Activated effector memory CD4-positive, alpha-beta T cell treated with Interleukin-2 at 50 U/mL for 16 hours (primary cell): ENCODE data around the gene ADGRB3.

Experiments
- DNase-seq: peaks from one replicate; pipeline ENCODE4 v3.0.0-alpha.2; 2020

The ADGRB3 gene

DNA sequence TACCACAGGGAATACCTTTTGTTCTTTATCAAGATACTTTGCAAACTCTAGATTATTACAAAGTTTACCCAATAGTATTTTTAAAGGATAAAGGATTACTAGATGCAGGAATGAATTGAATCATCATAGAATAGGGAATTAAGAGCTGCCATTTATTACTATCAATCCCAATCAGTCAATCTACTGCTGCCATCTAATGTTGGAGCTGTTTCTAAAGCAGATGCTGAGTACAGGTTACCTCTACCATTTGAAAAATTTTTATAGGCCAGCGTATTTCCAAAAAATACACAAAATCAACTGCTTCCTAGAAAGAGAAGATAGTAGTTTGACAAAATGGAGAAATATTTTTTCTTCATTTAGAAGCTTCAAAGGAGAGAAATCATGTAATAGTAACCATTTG lies 520.4 kb downstream of the ADGRB3 start:
- no peak for DNase-seq

DNA sequence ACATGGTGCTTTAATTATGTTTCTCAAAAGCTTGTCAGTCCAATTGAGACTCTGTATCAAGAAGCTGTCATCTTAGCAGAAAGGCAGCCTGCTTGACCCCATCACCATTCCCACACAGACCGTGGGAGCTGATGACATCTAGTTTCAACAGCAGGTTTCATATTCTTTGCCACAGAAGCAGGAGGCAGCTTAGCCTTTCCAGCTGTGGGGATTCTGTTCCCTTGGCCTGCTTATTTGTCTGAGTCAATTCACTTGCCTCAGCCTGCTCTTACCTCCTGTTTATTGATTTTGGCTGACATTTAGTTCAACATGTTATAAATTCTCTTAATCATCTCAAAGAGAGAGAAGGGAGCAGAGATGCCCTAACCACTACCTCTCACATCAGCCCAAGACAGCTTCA lies 527.7 kb downstream of the ADGRB3 start:
- no peak for DNase-seq

DNA sequence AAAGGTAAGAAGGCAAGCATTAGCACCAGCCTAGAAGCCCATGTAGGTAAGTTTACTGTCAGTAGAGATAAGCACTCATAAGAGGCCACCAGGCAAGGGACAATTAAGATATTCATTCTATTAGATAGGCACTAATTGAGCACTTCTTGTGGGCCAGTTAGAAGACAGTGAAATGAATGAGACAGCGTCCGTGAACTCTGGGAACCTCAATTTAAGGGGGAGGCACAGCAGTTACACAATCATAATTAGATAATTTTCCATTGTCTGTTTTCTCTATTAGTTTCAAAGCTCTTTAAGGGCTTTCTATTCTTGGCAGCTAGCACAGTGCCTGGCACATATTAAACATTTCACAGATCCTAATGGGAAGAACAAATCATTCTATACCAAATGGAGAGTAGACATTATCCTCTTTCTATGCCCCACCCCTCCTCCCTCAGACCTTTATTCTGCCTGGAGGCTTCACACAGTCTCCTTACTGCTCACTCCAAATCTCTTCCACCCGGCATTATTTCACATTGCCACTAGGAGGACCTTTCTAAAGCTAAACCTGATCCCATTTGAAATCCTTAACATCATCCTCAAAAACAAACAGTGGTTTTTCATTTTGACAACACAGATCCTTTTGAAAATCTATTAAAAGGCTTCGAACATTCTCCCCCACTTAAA lies 529.6 kb downstream of the ADGRB3 start:
- DNase-seq, result no peak

DNA sequence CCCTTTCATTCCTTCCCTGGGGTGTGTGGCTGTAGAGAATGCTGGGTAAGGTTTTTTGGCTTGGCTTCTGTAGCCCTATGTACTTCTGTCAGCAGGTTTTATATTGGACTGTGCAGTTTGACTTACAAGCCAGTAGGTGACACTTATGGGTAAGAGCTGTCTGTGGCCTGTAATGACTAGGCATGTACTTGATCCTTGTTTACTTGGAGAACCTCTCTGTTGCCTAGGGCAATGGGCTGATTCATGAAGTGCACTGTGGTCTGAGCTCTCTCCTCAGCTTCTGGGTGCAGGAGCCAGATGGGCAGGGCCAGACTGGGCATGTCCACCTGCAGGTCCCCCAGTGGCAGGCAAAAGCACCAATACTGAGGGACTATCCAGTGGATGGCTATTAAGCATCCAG lies 544.6 kb downstream of the ADGRB3 start:
- no peak for DNase-seq

DNA sequence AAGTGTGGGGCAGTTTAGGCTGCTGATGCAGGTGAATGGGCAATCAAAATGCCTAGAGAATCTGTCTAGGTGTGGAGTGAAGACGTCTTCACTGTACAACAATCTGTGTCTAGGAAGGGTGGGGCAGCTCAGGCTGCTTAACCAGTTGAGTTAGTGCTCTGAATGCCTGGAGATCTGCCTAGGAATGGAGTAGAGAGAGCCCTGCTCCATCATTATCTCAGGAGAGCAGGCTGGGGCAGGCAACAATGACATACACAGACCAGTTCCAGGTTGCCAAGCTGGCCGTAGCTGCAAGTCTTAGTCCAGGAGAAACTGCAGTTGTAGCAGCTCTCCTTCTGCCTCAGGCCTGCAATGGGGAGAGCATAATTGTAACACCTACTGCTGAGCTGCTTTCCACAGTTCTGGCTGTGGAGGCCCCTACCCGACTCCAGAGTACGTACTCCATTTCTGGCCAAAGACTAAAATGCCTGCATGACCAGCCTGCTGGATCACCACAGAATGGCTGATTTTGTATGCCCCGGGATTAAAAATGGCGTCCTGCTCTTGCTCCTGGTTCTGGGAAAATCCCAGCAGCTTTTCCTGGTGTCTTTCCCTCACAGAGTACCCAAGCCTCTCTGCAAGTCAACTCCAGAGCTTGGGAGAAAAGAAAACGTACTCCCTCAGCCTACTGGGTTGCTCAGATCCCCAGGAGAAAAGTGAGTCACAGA lies 545.4 kb downstream of the ADGRB3 start:
- no peak for DNase-seq

DNA sequence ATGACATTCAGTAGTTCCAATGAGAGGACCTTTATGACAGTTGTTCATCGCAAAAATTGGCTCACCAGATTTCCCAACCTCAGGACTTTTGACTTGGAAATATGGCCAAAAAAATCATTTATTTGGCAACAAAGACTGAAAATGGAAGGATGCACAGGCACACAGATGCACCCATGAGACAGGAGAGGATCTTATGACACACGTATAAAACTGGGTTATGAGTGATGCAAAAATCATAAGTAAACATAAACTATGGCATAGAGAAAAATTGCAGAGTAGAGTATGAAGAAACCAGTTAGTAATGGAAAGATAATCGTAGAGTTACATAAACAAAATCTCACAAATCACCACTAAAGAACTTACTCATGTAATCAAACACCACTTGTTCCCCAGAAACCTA lies 546.9 kb downstream of the ADGRB3 start:
- DNase-seq, result no peak

DNA sequence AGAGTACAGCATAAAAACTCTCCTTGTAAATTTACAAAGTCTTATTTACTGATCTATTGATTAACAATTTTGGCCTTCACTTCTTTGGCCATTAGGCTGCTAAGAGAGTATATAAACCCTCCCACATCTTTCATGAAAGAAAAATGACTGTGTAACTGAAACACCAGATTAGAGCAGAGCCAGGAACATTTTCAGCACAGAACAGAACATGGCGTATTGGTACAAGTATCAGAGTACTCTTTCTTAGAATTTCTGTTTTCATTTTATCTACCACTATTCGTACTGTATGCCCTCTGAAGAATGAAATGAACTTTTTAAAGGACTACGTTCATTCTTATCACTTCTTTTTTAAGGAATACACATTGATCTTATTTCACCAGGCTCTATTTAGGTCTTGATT lies 550.2 kb downstream of the ADGRB3 start:
- DNase-seq, result no peak

DNA sequence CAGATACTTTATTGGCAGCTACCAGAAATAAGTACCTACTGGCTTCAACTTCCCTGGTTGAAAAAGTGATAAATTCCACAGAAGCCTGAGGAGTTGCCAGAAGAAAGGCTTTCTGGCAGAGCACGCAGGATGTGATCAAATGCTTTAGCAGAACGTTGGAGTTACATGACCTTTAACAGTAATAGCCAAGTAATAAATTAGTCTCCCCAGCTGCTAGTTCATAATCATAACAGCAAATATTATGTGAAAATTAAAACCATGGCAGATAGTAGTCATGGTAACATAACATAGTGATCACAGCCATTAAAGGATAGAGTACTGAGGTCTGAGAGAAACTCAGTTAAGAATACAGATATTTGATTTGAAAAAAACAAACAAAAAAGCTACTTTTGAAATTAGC lies 567.7 kb downstream of the ADGRB3 start:
- no peak for DNase-seq

DNA sequence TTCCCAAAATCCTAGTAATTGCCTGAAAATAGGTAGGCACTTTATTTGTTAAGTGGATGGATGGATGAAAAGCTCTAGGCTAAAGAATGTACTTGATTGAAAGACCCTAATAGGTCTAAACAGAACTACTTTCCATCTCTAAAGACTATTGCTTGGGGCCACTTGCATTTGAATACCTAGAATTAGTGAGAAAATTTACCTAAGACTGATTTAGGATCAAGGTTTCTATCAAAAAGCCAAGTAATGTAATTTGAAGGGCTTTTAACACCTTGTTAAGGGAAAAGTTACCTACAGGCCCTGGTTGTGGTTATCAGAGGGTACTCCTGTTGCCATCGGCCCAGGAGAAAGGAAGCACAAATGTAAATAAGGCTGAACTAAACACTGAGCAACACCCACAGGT lies 581.0 kb downstream of the ADGRB3 start:
- DNase-seq, result no peak

DNA sequence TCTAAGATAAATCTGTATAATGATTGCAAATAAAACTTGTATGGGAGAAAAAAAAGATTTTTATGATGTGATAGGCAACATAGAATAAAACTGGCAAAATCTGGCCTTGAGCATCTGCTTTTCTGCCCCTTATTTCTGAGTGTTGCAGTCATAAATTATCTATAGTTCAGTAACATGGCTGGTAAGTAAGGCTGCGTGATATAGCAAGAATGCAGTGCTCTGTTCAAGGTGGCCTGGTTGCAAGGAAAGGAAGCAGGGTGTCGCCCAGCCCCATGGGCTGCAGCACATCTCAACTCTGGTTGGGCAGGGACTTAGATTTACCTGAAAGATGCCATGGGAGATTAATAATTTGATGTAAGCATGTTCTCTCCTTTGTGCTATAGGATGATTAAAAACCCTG lies 582.3 kb downstream of the ADGRB3 start:
- DNase-seq, result no peak

DNA sequence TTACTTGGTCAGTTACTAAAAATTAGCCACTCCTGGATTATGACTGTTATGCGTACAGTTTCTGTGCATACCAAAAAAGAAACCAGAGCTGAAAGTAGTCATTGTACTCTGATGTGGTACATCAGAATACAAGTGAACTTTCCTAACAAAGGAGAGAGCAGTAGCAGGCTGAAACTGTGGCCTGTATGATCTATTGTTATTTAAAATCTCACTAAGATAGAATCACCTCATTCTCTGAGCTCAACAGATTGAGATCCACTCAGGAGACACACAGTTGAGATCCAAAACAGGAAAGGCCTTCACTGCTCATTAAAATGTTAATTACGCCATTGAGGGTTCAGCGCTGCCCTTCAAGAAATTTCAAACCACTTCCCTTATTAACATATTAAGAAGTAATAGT lies 585.3 kb downstream of the ADGRB3 start:
- DNase-seq, result no peak

DNA sequence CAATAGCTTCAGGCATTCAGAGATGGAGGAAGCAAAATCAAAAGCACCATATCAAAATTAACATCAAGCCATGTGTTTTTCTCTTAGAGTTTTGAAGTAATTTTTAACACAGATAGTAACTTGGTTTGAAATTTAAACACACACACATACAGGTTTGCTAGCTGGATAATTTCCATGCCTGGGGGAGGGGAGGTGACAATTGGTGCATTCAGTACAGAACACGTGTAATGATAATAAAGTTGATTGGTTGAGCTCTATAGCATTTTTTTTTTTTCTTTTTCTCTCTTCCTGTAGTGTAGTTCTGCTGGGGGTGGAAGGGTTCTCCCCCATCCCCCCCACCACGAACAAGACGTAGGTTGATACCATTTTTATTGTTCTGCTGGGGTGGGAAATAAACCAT lies 596.9 kb downstream of the ADGRB3 start:
- DNase-seq, result no peak

DNA sequence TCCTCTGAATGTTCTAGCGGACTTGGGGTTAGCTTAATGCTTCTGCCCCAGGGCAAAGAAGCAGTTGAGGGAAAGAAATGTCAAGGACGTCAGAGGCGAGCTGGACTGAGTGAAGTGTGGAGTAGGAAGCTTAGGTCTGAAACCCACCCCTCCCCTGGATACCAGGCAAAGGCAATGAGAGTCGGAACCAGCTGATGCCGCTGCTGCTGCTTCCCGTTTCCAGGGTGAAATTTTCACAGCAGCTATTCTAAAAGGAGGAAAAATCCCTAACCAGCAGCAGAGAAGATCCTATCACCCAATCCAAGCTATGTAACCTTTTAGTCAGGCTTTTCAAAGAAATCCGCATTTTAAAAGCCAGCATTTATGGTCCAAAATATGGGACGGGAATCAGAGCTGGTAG lies 597.4 kb downstream of the ADGRB3 start:
- no peak for DNase-seq

DNA sequence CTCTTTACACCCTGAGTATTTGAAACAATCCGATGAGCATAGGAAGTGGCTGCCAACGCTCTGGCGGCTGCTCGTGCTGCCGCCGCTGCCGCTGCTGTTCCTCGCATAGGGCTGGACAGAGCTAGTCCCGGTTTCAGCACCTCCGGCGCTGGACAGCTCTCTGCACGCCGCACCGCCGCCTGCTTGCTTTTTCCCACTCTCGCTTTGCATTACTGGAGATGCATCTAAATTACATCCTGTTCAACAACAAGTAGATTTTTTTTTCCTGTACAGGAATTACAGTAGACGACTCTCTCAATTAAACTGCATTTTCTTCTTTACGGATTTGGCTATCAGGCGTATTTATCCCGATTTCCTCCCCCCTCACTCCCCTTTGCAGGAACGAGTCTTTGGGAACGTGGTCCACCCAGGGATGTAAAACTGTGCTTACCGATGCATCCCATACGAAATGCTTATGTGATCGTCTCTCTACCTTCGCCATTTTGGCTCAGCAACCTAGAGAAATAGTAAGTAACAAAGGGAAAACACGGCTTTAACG lies 597.9 kb downstream of the ADGRB3 start:
- DNase-seq, result peak; percentile 5

DNA sequence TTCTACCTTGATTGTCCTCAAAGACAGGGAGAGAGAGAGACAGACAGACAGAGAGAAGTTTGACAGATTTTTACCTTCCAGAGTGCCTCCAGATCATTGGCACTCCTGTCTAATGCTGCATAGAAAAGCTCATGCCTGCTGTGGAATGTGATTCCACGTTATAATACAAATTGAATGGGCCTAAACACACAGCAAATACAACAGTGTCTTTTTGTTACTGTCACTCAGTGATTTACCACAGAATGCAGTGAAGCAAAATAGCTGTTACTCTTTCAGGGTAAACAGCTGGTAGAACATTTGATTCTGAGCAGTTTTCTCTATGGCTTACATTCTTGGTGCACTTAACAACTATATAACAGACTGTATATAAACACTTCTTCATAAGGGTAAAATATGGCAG lies 603.0 kb downstream of the ADGRB3 start:
- no peak for DNase-seq

DNA sequence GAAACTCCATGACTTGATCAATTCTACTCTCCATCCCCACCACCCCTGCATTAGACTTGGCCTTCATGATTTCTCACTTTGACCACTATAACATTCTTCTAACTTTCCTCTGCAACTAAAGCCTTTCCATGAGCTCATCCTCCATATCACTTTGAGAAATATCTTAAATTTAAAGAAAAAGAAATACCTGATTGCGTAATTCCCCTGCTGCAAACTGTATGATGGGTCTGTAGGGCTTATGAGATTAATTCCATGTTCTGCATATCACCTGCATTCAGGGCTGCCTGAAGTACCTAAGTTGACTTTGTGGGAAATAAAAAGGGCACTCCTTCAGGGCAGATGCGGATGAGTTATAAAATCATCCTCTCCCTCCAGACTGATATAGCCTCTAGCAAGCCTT lies 611.9 kb downstream of the ADGRB3 start:
- DNase-seq, result no peak

DNA sequence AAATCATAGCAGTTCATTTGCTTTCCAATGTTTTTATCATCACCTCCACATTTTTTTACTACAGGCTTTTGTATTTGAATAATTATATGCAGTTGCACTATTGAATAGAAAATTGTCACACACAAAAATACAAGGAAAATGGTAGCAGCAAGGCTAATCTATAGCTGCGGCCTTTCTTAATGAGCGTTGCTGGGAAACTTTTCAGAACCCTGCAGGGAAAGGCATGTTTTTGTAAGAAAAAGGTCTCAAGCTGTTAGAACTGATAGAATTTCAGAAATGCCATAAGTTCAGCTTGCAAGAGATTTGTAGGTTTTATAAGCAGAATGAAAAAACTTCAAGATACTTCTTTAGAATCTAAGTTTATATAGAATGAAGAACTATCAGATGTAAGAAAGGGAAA lies 625.9 kb downstream of the ADGRB3 start:
- no peak for DNase-seq

DNA sequence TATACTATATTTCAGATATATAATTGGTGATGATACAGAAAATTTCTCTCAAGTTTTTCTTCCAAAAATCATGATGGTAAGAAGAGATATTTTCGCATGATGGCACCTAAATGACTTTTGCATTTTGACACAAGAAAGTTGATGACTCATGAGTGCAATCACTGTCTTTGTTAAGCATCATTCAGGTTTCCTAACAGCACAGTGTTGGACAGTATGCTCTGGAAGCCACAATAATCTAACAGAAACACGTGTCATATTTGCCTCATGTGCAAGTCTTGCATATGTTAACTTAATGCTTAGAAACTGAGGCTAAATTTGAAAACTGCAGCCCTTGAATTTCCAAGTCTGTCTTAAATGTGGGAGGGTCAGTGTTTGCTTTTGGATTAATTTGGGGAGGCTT lies 628.2 kb downstream of the ADGRB3 start:
- no peak for DNase-seq

DNA sequence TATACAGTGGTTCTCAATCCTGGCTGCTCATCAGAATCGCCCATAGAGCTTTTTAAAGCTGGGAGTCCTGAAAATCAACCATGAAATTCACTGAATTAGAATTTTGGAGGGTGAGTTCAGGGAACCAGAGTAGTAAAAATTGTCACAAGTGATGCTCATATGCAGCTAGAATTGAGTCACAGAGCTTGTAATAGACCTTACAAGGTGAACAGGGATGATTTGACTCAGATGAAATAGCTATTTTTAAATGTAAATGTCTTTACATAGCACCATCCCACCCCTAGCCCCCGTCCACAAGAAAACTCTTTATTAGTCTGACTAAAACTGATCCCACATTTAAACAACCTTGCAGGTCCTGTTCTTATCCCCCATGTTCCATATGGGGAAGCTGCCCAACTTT lies 630.0 kb downstream of the ADGRB3 start:
- no peak for DNase-seq

DNA sequence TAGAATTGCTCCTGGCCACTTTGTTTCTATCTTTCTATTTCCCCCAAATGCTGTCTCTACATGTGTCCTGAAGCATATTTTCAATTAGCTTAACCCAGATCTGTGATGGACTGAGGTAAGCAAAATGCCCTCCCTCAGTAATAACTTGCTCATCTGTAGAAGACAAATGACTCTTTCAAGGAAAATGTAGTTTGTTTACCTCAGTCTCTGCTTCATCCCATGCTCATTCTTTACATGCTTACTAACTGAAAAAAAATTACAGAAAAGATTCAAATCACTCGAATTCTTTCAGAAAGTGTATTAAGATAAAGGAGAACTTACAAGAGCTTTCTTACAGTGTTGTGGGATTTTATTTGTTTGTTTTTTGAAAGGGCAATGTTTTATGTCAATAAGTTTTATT lies 630.6 kb downstream of the ADGRB3 start:
- no peak for DNase-seq

DNA sequence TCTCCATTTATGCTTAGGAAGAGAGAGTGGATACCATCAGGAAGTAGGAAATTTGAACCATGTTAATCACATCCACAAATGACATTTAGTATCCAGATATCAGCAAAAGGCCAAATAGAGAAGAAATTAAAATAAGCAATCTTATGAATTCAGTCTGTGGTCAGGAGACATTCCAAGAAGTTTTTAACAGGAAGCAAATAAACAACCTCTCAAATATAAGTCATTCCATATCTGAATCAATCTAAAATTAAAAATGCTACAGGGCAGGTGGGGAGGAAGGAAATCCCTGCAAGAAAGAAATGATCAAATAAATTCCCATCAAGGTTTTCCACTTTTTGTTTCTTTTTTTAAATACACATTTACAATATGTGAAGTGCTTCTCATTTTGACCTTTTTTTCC lies 641.1 kb downstream of the ADGRB3 start:
- no peak for DNase-seq

DNA sequence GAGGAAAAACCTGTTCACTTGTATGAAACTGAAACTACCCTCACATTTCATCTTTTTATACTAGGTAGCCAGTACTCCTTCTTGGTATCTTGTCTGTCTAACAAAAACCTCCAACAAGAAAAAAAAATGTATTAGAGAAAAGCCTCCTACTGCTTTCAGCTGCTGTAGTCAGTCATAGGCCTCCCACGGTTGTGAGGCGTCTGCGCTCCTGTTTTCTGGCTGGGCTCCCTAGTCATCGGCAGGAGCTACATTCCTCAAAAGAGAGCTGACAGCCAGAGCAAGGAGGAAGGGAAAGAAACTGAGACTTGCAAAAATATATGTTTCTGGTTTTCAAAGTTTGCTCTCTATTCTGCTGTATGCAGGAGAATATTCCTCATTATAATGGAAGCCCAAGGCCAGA lies 644.7 kb downstream of the ADGRB3 start:
- no peak for DNase-seq

DNA sequence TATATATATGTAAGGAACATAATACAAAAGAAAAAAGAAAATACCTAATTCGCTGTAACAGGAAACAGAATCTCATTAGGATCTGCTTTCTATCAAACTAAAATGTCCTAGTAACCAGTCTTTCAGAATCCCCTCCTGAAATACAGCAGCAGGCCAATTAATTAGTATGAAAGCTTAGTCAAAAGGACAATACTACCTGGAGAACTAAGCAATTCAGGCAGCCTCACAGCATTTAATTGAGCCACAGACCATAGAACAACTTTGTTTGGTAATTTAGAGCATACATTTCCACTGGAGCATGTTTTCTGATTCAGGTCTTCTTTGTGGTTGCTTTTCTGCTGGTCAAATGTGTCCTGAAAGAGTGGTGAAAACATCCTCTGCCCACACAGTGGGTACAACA lies 645.8 kb downstream of the ADGRB3 start:
- no peak for DNase-seq

DNA sequence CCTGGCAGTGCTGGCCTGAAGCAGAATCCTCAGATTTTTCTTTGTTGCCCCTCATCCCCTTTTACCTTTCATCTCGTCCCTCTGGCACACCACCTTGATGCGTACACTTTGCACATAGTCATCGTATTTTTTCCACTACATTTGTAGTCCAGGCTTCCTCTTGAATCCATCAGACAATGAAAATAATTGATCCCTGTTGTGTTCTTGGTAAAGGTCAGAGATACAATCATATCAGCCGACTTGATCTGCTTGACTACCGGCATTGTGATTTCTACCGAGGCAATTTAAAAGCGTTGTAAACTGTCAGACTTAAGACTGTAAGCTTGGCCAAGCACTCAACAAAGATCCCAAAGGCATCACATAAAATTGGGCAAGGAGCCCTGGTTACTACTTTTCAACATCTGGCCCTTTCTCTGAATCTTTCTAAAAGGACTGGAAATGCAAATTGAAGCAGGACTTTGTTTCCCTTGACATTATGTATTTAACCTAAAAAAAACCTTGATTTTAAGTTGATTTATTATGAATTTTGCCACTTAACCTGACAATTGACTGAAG lies 649.2 kb downstream of the ADGRB3 start:
- DNase-seq, result no peak

DNA sequence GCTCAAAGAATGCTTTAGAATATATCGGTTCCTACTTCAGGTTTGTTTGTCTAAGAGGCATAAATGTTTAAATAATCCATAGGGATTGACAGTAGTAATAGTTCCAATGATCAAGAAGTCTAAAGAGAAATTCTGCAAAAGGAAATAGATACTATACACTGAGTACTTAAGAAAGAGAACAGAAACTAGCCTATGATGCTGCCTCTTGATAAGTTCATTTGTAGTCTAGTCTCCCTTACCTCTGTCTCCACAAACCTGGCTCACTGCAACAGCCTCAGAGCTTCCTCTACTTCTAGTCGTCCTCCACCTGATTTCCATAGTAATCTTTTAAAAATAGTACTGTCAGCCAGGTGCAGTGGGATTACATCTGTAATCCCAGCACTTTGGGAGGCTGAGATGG lies 650.0 kb downstream of the ADGRB3 start:
- DNase-seq, result no peak
